SK-N-SH (cell line): Measurements from ENCODE around the gene EVI5. TPM values are rescaled to one million over a fixed set of nuclear protein-coding genes. Genes with fewer than 3 reads are reported as not detected.
"Not testable (repeated sequence)": the region's sequence is repeated elsewhere in the genome, so short reads cannot be mapped to it uniquely, and the experiment has no call there.

Source experiments
- CTCF ChIA-PET: fragments of 300-600, 350-600 bp; formaldehyde crosslinking; extraction: SDS; loops from one replicate; lab custom pipeline; 2021; lab: Yijun Ruan, JAX
- POLR2A ChIA-PET: fragments of 350-600 bp; sonication (Branson Sonifier 250); formaldehyde crosslinking; extraction: SDS; loops from one replicate; lab custom pipeline; 2020; ENCODE audit warnings: antibody characterized with exemption, inconsistent platforms; lab: Yijun Ruan, JAX
- DNase-seq: peaks from one replicate; pipeline ENCODE4 v3.0.0; 2012
- H2AFZ ChIP-seq: fragments of 200-600 bp; sonication (generic); 2 replicates; pipeline ENCODE4 v1.8.1; 2016; ENCODE audit warnings: antibody characterized with exemption, mild to moderate bottlenecking, low read depth
- H3F3A ChIP-seq: fragments of 200-600 bp; sonication (generic); replicated peaks from 2 replicates; pipeline ENCODE3; 2016; ENCODE audit warnings: antibody characterized with exemption, mild to moderate bottlenecking; ENCODE audit not compliant: insufficient read depth
- H3K27ac ChIP-seq, 2 experiments: fragments of 200-500 bp in 1 of 2; fragments of 200-600 bp in 1 of 2; sonication (Bioruptor generic) in 1 of 2; sonication (generic), shearing (Covaris generic) in 1 of 2; 2 replicates each; pipeline versions ENCODE4 v1.5.1 to v1.6.1; 2014 to 2016; ENCODE audit warnings: low read depth in 2 of 2, inconsistent platforms in 1 of 2, low read length in 1 of 2, mild to moderate bottlenecking in 1 of 2, mixed read lengths in 1 of 2
- H3K27me3 ChIP-seq: fragments of 200-600 bp; sonication (generic), shearing (Covaris generic); 2 replicates; pipeline ENCODE4 v1.6.1; 2016; ENCODE audit warnings: mixed run types; ENCODE audit not compliant: insufficient read depth
- H3K36me3 ChIP-seq, 2 experiments: fragments of 200-500 bp in 1 of 2; fragments of 200-600 bp in 1 of 2; sonication (Bioruptor generic) in 1 of 2; sonication (generic) in 1 of 2; replicated peaks in 1 of 2; 2 replicates each; pipeline versions ENCODE3 to v1.5.1; 2014 to 2016; ENCODE audit warnings: low read length in 1 of 2, mild to moderate bottlenecking in 1 of 2; ENCODE audit not compliant: insufficient read depth in 2 of 2, control insufficient read depth in 1 of 2
- H3K4me1 ChIP-seq, 2 experiments: fragments of 200-500 bp in 1 of 2; fragments of 200-600 bp in 1 of 2; sonication (Bioruptor generic) in 1 of 2; sonication (generic), shearing (Covaris generic) in 1 of 2; 2 replicates each; pipeline versions ENCODE4 v1.5.1 to v1.6.1; 2014 to 2016; ENCODE audit warnings: low read depth in 1 of 2, low read length in 1 of 2, mixed run types in 1 of 2; ENCODE audit not compliant: insufficient read depth in 2 of 2, control insufficient read depth in 1 of 2
- H3K4me2 ChIP-seq: fragments of 200-600 bp; sonication (generic), shearing (Covaris generic); 2 replicates; pipeline ENCODE4 v1.6.1; 2017; ENCODE audit warnings: mixed run types
- H3K4me3 ChIP-seq, 2 experiments: fragments of 200-500 bp in 1 of 2; fragments of 200-600 bp in 1 of 2; sonication (Bioruptor generic) in 1 of 2; sonication (generic), shearing (Covaris generic) in 1 of 2; 2 replicates each; pipeline versions ENCODE4 v1.5.1 to v1.8.1; 2014 to 2016; ENCODE audit warnings: low read depth in 2 of 2, inconsistent platforms in 1 of 2, low read length in 1 of 2, mild to moderate bottlenecking in 1 of 2, mixed read lengths in 1 of 2, moderate library complexity in 1 of 2
- H3K79me2 ChIP-seq: fragments of 200-600 bp; sonication (generic); 2 replicates; pipeline ENCODE4 v1.8.1; 2017; ENCODE audit warnings: mild to moderate bottlenecking; ENCODE audit not compliant: insufficient read depth
- H3K9ac ChIP-seq: fragments of 200-600 bp; sonication (generic); 2 replicates; pipeline ENCODE4 v1.6.1; 2017; ENCODE audit warnings: mixed run types
- H3K9me2 ChIP-seq: fragments of 200-600 bp; sonication (generic); 2 replicates; pipeline ENCODE4 v1.6.1; 2017; ENCODE audit warnings: mixed run types
- H3K9me3 ChIP-seq: fragments of 200-600 bp; sonication (generic); 2 replicates; pipeline ENCODE4 v1.6.1; 2017; ENCODE audit warnings: mixed run types, mild to moderate bottlenecking, moderate library complexity
- H4K20me1 ChIP-seq: fragments of 200-600 bp; sonication (generic); 2 replicates; pipeline ENCODE4 v1.6.1; 2017; ENCODE audit warnings: mild to moderate bottlenecking, mixed run types; ENCODE audit not compliant: insufficient read depth
- ELF1 ChIP-seq: IDR thresholded peaks from 2 replicates; pipeline ENCODE4 v1.4.0; 2012
- EP300 ChIP-seq, 2 experiments: IDR thresholded peaks; 2 replicates each; pipeline versions ENCODE4 v1.4.0 to v1.6.1; 2012; ENCODE audit warnings: borderline replicate concordance in 1 of 2, low read depth in 1 of 2, low read length in 1 of 2
- GABPA ChIP-seq: IDR thresholded peaks from 2 replicates; pipeline ENCODE4 v1.4.0; 2012; ENCODE audit warnings: low read depth, mild to moderate bottlenecking
- MEF2A ChIP-seq: IDR thresholded peaks from 2 replicates; pipeline ENCODE4 v1.4.0; 2012; ENCODE audit warnings: low read depth, borderline replicate concordance
- NRF1 ChIP-seq: IDR thresholded peaks from 2 replicates; pipeline ENCODE4 v1.6.1; 2012; ENCODE audit warnings: low read depth, mild to moderate bottlenecking, low read length
- POLR2AphosphoS5 ChIP-seq: IDR thresholded peaks from 2 replicates; pipeline ENCODE4 v1.6.1; 2012; ENCODE audit warnings: low read depth, low read length
- RAD21 ChIP-seq: IDR thresholded peaks from 2 replicates; pipeline ENCODE4 v1.6.1; 2012; ENCODE audit warnings: mild to moderate bottlenecking, low read length
- RCOR1 ChIP-seq: fragments of 150-350 bp; IDR thresholded peaks from 2 replicates; pipeline ENCODE4 v1.6.1; 2017; ENCODE audit warnings: antibody characterized with exemption, low read length
- RXRA ChIP-seq: IDR thresholded peaks from 2 replicates; pipeline ENCODE4 v1.4.0; 2012; ENCODE audit warnings: low read depth, mild to moderate bottlenecking, borderline replicate concordance
- TCF12 ChIP-seq: IDR thresholded peaks from 2 replicates; pipeline ENCODE4 v1.4.0; 2012
- YY1 ChIP-seq: IDR thresholded peaks from 2 replicates; pipeline ENCODE4 v1.4.0; 2012; ENCODE audit warnings: low read depth, mild to moderate bottlenecking
- WGBS: methylation state at CpG from one replicate; pipeline ENCODE4 v1.1.6; 2017; ENCODE audit warnings: low lambda C conversion rate; 5-methylcytosine and 5-hydroxymethylcytosine counted together
- polyA plus RNA-seq, 3 experiments: library from polyadenylated mRNA; depleted of rRNA; stranded (reverse); fragments of >200 nt; gene quantifications; 2 replicates each; pipeline ENCODE4 v1.2.3, GENCODE V29; 2012
- TF ChIP-seq, protein P1 (sequence below): IDR thresholded peaks from 2 replicates; pipeline ENCODE4; 2012
- TF ChIP-seq, protein P2 (sequence below): IDR thresholded peaks from 2 replicates; pipeline ENCODE4 v1.4.0; 2012; ENCODE audit warnings: low read depth, borderline replicate concordance
- TF ChIP-seq, protein P3 (sequence below): IDR thresholded peaks from 2 replicates; pipeline ENCODE4 v1.6.1; 2012; ENCODE audit warnings: mild to moderate bottlenecking, low read depth, low read length, moderate library complexity

EVI5 gene
- polyA plus RNA-seq, 1 of the 3 experiments (the other 2 are of a cell fraction), result 5.7 TPM

DNA sequence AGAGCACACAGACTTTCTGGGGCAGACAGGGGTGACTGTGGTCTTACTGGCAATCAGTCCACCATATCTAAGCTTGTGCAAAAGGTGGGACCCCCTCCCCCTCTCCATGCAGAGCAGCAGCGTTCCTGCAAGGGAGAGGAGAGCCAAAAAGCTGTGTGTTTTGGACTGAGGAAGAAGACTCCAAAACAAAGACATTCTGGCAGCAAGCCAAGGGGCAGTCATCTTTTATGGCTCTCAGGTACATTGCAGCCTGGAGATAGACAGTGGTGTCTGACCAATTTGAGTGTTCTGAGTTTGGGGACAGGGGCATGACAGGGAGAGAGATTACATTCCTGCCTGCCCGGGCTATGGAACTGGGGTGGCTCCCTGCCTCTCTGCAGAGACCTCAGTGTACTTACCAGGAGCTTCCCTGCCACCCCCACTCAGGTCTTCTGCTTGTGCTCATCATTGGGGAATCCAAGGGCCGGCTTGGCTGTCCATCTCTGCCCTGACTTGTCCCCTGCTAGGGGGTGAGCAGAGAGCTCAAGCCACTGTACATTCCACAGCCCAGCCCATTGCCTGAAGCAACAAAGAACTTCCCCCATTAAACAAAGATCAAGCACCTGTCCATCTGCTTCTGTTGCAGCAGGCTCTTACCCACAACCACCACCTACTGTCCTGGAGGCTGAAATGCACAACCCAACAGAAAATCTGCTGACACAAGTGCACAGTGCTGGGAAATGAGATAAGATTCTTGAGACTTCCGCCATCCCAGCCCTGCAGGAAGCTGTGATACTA is 131.1 kb downstream of the EVI5 start:
- Histone ChIP-seq H3K4me3 (no peak overlapping the region), H3K9me3 (peaks cover 21% of the 10 kb centered on the region; the same call in 1 of the 2 replicates), H3K27ac (no peak overlapping the region), H4K20me1 (no peaks in the 10 kb centered on the region), H2AFZ (no peak overlapping the region), H3K36me3 (peaks cover 0 to 49% of the 10 kb centered on the region in 2 experiments), H3K27me3 (no peaks in the 10 kb centered on the region), H3K4me2 (no peak overlapping the region), H3K79me2 (no peaks in the 10 kb centered on the region; the same call in 1 of the 2 replicates), H3K4me1 (no peaks in the 10 kb centered on the region), H3K9ac (no peak overlapping the region), H3F3A (no peaks in the 10 kb centered on the region), H3K9me2 (no peaks in the 10 kb centered on the region)
- CTCF ChIA-PET, result no interaction called here
- POLR2A ChIA-PET, result no interaction called here
- no peak for TF ChIP-seq RCOR1
- TF ChIP-seq, protein P1, sequence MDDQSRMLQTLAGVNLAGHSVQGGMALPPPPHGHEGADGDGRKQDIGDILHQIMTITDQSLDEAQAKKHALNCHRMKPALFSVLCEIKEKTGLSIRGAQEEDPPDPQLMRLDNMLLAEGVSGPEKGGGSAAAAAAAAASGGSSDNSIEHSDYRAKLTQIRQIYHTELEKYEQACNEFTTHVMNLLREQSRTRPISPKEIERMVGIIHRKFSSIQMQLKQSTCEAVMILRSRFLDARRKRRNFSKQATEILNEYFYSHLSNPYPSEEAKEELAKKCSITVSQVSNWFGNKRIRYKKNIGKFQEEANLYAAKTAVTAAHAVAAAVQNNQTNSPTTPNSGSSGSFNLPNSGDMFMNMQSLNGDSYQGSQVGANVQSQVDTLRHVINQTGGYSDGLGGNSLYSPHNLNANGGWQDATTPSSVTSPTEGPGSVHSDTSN, result no peak
- no peak for TF ChIP-seq GABPA
- no peak for TF ChIP-seq EP300 (IDR thresholded peaks at IDR 0.05; ENCODE audit: borderline replicate concordance in 1 of 2, low read depth in 1 of 2, low read length in 1 of 2)
- no peak for DNase-seq
- 96% methylated on average over 2 of the region's 4 CpGs for WGBS

DNA sequence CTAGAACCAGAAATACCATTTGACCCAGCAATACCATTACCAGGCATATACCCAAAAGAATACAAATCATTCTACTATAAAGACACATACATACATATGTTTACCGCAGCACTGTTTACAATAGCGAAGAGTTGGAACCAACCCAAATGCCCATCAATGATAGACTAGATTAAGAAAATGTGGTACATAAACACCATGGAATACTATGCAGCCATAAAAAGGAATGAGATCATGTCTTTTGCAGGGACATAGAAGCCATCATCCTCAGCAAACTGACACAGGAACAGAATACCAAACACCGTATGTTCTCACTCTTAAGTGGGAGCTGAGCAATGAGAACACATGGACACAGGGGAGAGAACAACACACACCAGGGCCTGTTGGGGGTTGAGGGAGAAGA is 144.2 kb downstream of the EVI5 start:
- H3K79me2 ChIP-seq, H3K9me2 ChIP-seq, H2AFZ ChIP-seq, H3K4me1 ChIP-seq, H3K27ac ChIP-seq, H3K4me2 ChIP-seq, POLR2A ChIA-PET, H4K20me1 ChIP-seq, H3K27me3 ChIP-seq, H3F3A ChIP-seq, DNase-seq, H3K4me3 ChIP-seq, H3K9me3 ChIP-seq, H3K9ac ChIP-seq: not testable (repeated sequence)
- CTCF ChIA-PET, result interaction anchor here (0.7 kb wide), 1 partner anchor 35 kb away, joined by 3 read pairs; no protein-coding TSS in a partner anchor
- H3K36me3 ChIP-seq, result peaks cover 1 to 11% of the 10 kb centered on the region in 2 experiments
- 99% methylated on average over 3 of the region's 3 CpGs for WGBS

DNA sequence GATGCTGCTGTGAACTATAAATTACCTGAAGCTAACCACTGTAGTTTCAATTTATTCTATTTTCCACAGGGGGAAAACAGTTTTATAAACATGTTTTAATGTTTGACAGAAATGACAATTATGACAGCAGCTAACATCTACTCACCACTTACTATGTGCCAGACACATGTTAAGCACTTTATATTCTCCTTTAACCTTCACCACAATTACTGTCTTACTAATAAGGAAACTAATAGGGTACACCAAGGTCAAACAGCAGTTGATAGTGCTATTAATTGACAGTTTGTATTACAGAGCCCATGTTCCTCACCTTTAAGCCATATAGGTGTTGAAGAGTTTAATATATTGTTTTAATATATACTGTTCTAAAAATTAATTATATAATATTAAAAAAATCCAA is 146.4 kb downstream of the EVI5 start:
- DNase-seq, result no peak
- Histone ChIP-seq H3K9ac (no peak overlapping the region), H3K9me2 (no peaks in the 10 kb centered on the region; the same call in 1 of the 2 replicates), H3K4me2 (no peak overlapping the region), H4K20me1 (no peaks in the 10 kb centered on the region), H3K79me2 (no peaks in the 10 kb centered on the region), H3K36me3 (peaks cover 4 to 23% of the 10 kb centered on the region in 2 experiments), H3K4me3 (no peak overlapping the region), H3F3A (no peaks in the 10 kb centered on the region), H2AFZ (no peak overlapping the region), H3K9me3 (no peaks in the 10 kb centered on the region), H3K27ac (no peak overlapping the region), H3K4me1 (no peaks in the 10 kb centered on the region), H3K27me3 (no peaks in the 10 kb centered on the region)
- CTCF ChIA-PET, result no interaction called here
- POLR2A ChIA-PET, result no interaction called here
- TF ChIP-seq POLR2AphosphoS5, result no peak
- TF ChIP-seq, protein P1, result no peak
- no peak for TF ChIP-seq MEF2A
- TF ChIP-seq, protein P2, sequence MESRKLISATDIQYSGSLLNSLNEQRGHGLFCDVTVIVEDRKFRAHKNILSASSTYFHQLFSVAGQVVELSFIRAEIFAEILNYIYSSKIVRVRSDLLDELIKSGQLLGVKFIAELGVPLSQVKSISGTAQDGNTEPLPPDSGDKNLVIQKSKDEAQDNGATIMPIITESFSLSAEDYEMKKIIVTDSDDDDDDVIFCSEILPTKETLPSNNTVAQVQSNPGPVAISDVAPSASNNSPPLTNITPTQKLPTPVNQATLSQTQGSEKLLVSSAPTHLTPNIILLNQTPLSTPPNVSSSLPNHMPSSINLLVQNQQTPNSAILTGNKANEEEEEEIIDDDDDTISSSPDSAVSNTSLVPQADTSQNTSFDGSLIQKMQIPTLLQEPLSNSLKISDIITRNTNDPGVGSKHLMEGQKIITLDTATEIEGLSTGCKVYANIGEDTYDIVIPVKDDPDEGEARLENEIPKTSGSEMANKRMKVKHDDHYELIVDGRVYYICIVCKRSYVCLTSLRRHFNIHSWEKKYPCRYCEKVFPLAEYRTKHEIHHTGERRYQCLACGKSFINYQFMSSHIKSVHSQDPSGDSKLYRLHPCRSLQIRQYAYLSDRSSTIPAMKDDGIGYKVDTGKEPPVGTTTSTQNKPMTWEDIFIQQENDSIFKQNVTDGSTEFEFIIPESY, result no peak
- TF ChIP-seq YY1, result no peak
- TF ChIP-seq, protein P3, sequence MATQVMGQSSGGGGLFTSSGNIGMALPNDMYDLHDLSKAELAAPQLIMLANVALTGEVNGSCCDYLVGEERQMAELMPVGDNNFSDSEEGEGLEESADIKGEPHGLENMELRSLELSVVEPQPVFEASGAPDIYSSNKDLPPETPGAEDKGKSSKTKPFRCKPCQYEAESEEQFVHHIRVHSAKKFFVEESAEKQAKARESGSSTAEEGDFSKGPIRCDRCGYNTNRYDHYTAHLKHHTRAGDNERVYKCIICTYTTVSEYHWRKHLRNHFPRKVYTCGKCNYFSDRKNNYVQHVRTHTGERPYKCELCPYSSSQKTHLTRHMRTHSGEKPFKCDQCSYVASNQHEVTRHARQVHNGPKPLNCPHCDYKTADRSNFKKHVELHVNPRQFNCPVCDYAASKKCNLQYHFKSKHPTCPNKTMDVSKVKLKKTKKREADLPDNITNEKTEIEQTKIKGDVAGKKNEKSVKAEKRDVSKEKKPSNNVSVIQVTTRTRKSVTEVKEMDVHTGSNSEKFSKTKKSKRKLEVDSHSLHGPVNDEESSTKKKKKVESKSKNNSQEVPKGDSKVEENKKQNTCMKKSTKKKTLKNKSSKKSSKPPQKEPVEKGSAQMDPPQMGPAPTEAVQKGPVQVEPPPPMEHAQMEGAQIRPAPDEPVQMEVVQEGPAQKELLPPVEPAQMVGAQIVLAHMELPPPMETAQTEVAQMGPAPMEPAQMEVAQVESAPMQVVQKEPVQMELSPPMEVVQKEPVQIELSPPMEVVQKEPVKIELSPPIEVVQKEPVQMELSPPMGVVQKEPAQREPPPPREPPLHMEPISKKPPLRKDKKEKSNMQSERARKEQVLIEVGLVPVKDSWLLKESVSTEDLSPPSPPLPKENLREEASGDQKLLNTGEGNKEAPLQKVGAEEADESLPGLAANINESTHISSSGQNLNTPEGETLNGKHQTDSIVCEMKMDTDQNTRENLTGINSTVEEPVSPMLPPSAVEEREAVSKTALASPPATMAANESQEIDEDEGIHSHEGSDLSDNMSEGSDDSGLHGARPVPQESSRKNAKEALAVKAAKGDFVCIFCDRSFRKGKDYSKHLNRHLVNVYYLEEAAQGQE, result no peak
- TF ChIP-seq RAD21, result no peak
- no peak for TF ChIP-seq TCF12
- no peak for TF ChIP-seq NRF1
- TF ChIP-seq ELF1, result no peak
- no peak for TF ChIP-seq RXRA
